HepG2 (cell line): Measurements from ENCODE around the gene SPON2. TPM values are rescaled to one million over a fixed set of nuclear protein-coding genes. Genes with fewer than 3 reads are reported as not detected.

ENCODE experiments used
- AFF4 ChIP-seq: sonication (generic); formaldehyde crosslinking; IDR thresholded peaks from 2 replicates; pipeline ENCODE4 v1.4.0; 2020; ENCODE audit warnings: missing genetic modification reagents
- CCDC6 ChIP-seq: sonication (generic); formaldehyde crosslinking; IDR thresholded peaks from 2 replicates; pipeline ENCODE4 v1.8.1; 2022; ENCODE audit warnings: mild to moderate bottlenecking, missing genetic modification reagents, moderate library complexity
- ETS1 ChIP-seq: sonication (generic); formaldehyde crosslinking; IDR thresholded peaks from 2 replicates; pipeline ENCODE4 v1.4.0; 2020; ENCODE audit warnings: missing genetic modification reagents
- GPBP1L1 ChIP-seq: sonication (generic); formaldehyde crosslinking; IDR thresholded peaks from 2 replicates; pipeline ENCODE4 v1.5.0; 2020; ENCODE audit warnings: mild to moderate bottlenecking, missing genetic modification reagents
- GTF2F1 ChIP-seq: fragments of 150-350 bp; IDR thresholded peaks from 2 replicates; pipeline ENCODE4 v1.6.1; 2014; ENCODE audit warnings: low read length
- IRF1 ChIP-seq: sonication (generic); formaldehyde crosslinking; IDR thresholded peaks from 2 replicates; pipeline ENCODE4 v1.4.0; 2020; ENCODE audit warnings: low read depth, mild to moderate bottlenecking, missing genetic modification reagents
- KLF13 ChIP-seq: sonication (generic); formaldehyde crosslinking; IDR thresholded peaks from 2 replicates; pipeline ENCODE4 v1.4.0; 2020; ENCODE audit warnings: mild to moderate bottlenecking, missing genetic modification reagents
- NFIC ChIP-seq: IDR thresholded peaks from 2 replicates; pipeline ENCODE4 v1.6.1; 2012; ENCODE audit warnings: mild to moderate bottlenecking, low read length, inconsistent platforms
- SOX5 ChIP-seq: IDR thresholded peaks from 2 replicates; pipeline ENCODE4 v1.6.1; 2016; ENCODE audit warnings: borderline replicate concordance
- TCF7L2 ChIP-seq: IDR thresholded peaks from 2 replicates; pipeline ENCODE4 v1.6.1; 2011; ENCODE audit warnings: mild to moderate bottlenecking, low read depth, low read length, moderate library complexity
- TRIM24 ChIP-seq: sonication (generic); formaldehyde crosslinking; IDR thresholded peaks from 2 replicates; pipeline ENCODE4 v1.8.0; 2022; ENCODE audit warnings: mild to moderate bottlenecking, missing genetic modification reagents
- XRCC5 ChIP-seq: fragments of 200-400 bp; formaldehyde crosslinking; optimal IDR thresholded peaks from 2 replicates; pipeline ENCODE3; 2017; ENCODE audit warnings: mild to moderate bottlenecking, low read length
- ZBTB37 ChIP-seq: sonication (generic); formaldehyde crosslinking; IDR thresholded peaks from 2 replicates; pipeline ENCODE4 v1.4.0; 2020; ENCODE audit warnings: mild to moderate bottlenecking, missing genetic modification reagents
- ZFX ChIP-seq: sonication (generic); formaldehyde crosslinking; IDR thresholded peaks from 2 replicates; pipeline ENCODE4 v1.4.0; 2020; ENCODE audit warnings: mild to moderate bottlenecking, low read depth, missing genetic modification reagents, moderate library complexity
- ZNF225 ChIP-seq: sonication (generic); formaldehyde crosslinking; IDR thresholded peaks from 2 replicates; pipeline ENCODE4 v1.4.0; 2020; ENCODE audit warnings: mild to moderate bottlenecking, missing genetic modification reagents
- ZNF333 ChIP-seq: sonication (generic); formaldehyde crosslinking; IDR thresholded peaks from 2 replicates; pipeline ENCODE4 v1.4.0; 2020; ENCODE audit warnings: mild to moderate bottlenecking, missing genetic modification reagents, borderline replicate concordance
- ZNF530 ChIP-seq: sonication (generic); formaldehyde crosslinking; IDR thresholded peaks from 2 replicates; pipeline ENCODE4 v1.5.0; 2020; ENCODE audit warnings: low read depth, mild to moderate bottlenecking, missing genetic modification reagents
- ZNF558 ChIP-seq: sonication (generic); formaldehyde crosslinking; IDR thresholded peaks from 2 replicates; pipeline ENCODE4 v1.9.0; 2022; ENCODE audit warnings: mild to moderate bottlenecking, missing genetic modification reagents, borderline replicate concordance
- ZNF616 ChIP-seq: sonication (generic); formaldehyde crosslinking; IDR thresholded peaks from 2 replicates; pipeline ENCODE4 v1.5.0; 2020; ENCODE audit warnings: low read depth, mild to moderate bottlenecking, missing genetic modification reagents
- ZNF672 ChIP-seq: sonication (generic); formaldehyde crosslinking; IDR thresholded peaks from 2 replicates; pipeline ENCODE4 v1.8.1; 2022; ENCODE audit warnings: missing genetic modification reagents
- ZNF720 ChIP-seq: sonication (generic); formaldehyde crosslinking; IDR thresholded peaks from 2 replicates; pipeline ENCODE4 v1.4.0; 2020; ENCODE audit warnings: missing genetic modification reagents
- ZNF746 ChIP-seq: sonication (generic); formaldehyde crosslinking; IDR thresholded peaks from 2 replicates; pipeline ENCODE4 v1.8.0; 2022; ENCODE audit warnings: mild to moderate bottlenecking, missing genetic modification reagents
- polyA plus RNA-seq, 8 experiments: library from polyadenylated mRNA; depleted of rRNA in 3 of 8; stranded (reverse) in 7 of 8; unstranded in 1 of 8; fragments of >200 nt; fragmentation: Illumina TruSeq in 4 of 8; extraction: Trizol in 4 of 8; gene quantifications; 2 replicates each; pipeline versions ENCODE4 v1.2.1 to v1.2.3, GENCODE V29; 2011 to 2016; ENCODE audit warnings: low read depth in 4 of 8, missing spikeins in 1 of 8, mixed read lengths in 1 of 8; ENCODE audit not compliant: insufficient read depth in 1 of 8
- total RNA-seq, 5 experiments: library from RNA; depleted of rRNA; stranded (reverse); fragments of >200 nt; fragmentation: Illumina TruSeq; extraction: Trizol; gene quantifications; 2 replicates each; pipeline ENCODE4 v1.2.3, GENCODE V29; 2016; ENCODE audit warnings: low read depth in 1 of 5

The SPON2 gene
- total and polyA plus RNA-seq, 2 of the 13 experiments (the other 11 are each of a cell fraction or from before 2014, with no cell fraction given), result 17.4 to 55.2 TPM

GRCh38 chr4:1172971-1173757, 781 bp upstream of the SPON2 start (continued):
- TF ChIP-seq ZNF746 (CRISPR knock-in tag) (peak; percentile 19; the same call in 1 of the 2 replicates), SOX5 (CRISPR knock-in tag) (peak; percentile 45; the same call in 1 of the 2 replicates), ZNF558 (CRISPR knock-in tag) (no peak), ZFX (CRISPR knock-in tag) (peak; percentile 53), AFF4 (CRISPR knock-in tag) (no peak), GTF2F1 (no peak), ZNF225 (no peak), KLF13 (no peak), TCF7L2 (no peak), ZNF530 (no peak), ETS1 (no peak), IRF1 (no peak), NFIC (no peak), TRIM24 (CRISPR knock-in tag) (no peak), ZNF616 (CRISPR knock-in tag) (no peak), ZNF672 (CRISPR knock-in tag) (no peak), CCDC6 (CRISPR knock-in tag) (peak; percentile 61; the same call in 1 of the 2 replicates), ZNF333 (no peak), ZNF720 (no peak), GPBP1L1 (CRISPR knock-in tag) (no peak), ZBTB37 (no peak), XRCC5 (peak; percentile 5)
